ENCODE measurements around the gene AFAP1. TPM values are rescaled to one million over a fixed set of nuclear protein-coding genes. Genes with fewer than 3 reads are reported as not detected.
A peak's percentile ranks its signal among the peaks of the same experiment; 100 is the strongest.

AFAP1 gene
- total RNA-seq, 1 donor from 2014 or later, result 19.3 TPM

GRCh38 chr4:7894677-7895181, 44.9 kb downstream of the AFAP1 start:
- DNase-seq (ENCODE audit: low read depth in 2 of 2), result no peak

DNA sequence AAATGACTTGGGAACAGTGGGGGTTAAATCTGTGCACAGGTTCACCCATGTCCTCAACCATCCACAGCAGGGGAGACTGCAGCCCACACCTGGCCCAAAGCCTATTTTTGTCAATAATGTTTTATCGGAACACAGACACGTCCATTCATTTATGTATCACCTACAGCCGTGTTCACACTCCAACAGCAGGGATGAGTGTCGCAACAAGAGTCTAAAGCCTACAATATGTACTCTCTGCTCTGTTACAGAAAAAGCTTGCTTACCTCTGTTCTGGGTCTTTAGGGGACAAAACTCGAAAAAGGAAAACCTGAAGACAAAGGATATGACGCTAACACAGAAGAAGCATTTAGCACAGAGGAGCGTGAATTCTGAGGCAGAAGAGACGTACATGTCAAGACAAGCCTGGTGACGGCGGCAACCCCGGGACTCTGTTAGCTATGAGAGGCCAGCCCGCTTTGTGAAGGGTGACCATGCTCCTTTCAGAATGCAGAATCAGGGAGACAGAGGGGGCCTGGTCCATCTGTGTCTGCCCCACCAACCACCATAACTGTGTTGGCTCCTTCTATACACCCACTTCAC, 45.5 kb downstream of the AFAP1 start:
- no peak for DNase-seq (ENCODE audit: low read depth in 2 of 2)

DNA sequence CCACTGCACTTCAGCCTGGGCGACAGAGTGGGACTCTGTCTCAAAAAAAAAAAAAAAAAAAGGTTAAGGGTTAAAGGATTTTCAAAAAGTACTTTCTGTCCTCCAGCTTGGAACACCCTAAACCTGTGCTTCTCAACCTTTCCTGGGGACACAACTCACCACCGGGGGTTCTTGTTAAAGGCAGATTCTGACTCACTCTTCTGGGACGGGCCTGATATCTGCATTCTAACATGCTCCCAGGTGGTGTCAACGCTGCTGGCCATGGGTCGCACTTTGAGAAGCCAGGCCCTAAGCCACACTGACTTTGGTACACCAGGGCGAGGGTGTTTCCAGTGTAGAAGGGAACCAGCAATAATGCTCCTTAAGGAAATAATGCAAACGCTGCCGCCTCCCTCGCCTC, 46.1 kb downstream of the AFAP1 start:
- DNase-seq (ENCODE audit: low read depth in 2 of 2), result no peak

- no peak for DNase-seq (ENCODE audit: low read depth in 2 of 2)
These were observed 47.2 kb downstream of the AFAP1 start for GRCh38 chr4:7892212-7893019.

DNA sequence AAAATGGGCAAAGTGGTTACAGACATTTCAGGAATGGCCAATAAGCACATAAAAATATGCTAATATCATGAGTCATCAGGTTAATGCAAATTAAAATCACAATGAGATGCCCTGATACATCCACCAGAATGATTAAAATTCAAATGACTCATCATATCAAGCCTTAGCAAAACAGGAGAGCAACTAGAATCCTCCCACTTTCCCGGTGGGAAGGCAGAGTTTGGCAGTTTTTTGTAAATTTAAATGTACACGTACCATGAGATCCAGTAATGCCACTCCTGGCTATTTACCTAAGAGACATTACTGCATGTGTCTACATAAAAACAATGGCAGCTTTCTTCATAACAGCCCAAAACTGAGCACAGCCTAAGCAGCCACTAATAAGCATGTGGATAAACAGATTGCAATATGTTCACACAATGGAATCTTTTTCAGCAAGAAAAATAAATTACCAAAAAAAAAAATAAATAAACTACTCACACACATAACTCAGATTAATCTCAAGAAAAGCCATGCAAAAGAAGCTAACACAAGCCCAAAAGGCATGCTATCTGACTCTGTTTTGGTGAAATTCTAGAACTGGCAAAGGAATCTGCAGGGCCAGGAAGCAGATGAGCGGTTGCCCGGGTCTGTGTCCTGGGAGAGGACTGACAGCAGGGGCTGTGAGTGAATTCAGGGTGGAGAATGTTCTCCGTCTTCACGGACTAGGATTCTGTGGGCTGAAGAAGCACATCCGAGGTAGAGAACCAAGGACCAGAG, 48.8 kb downstream of the AFAP1 start:
- DNase-seq (ENCODE audit: low read depth in 2 of 2), result peak in 1 of 2 donors; percentile 81

DNA sequence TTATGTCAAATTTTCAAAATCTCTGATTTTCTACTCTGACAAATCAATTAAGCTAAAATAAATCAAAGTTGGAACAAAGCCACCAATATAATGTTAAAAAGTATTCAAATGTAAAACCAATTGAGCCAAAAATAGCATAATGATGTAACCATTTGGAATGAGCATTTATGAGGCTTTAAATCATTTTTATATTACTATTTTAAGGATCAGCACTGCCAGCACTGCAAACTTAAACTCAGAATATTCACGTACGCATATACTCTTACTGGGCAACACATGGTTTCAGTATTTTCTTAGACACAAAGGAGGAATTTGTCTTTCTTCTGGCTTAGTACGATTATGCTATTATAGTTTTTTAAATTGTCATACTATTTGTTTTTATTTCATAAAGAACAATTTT, 52.2 kb downstream of the AFAP1 start:
- DNase-seq (ENCODE audit: low read depth in 2 of 2), result no peak

DNA sequence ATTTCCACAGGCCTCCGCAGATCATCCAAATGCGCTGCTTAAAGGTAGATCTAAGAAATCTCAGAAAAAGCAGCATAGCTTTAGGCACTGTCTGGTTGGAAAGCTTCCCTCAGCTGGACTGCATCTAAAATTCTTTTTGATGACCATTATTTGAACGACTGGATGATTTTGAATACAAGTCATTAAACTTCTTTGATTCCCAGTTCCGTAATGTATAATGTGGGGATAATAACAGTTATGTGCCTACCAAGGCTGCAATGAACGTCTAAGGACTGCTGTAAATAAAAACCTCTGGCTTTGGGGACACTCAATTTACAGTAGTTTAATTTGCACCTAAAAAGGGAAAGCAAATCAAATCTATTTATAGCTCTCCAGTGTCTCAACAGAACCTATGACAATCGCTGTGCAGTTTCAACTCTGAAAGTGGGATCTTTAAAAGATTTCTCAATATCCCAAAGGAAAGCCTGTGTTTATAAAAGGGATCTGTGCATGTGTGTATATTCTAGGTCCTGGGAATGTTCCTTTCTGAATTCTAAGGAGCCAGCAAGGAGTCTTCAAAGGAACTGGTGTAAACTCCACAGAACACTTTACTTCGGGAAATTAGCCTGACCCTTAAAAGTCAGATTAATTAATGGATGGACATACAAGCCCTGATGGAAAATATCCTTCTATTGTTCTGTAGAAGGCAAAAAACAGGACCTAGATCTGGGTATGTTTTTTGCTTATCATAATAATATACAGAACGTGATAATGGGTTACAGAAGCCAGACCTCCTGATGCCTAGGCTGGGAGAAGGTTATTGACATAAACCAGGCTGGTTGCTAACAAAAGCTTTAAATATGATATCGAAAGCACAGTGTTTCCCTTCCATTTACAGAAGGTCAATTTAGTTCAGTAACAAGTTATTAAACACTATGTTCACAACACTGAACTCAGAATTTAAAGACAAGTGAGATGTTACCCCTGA, 53.4 kb downstream of the AFAP1 start:
- no peak for DNase-seq (ENCODE audit: low read depth in 2 of 2)

- DNase-seq (ENCODE audit: low read depth in 2 of 2), result no peak
These were observed 54.2 kb downstream of the AFAP1 start for GRCh38 chr4:7885216-7886006.

GRCh38 chr4:7880683-7881082, 59.0 kb downstream of the AFAP1 start:
- peak in 1 of 2 donors; percentile 35 for DNase-seq (ENCODE audit: low read depth in 2 of 2)

DNA sequence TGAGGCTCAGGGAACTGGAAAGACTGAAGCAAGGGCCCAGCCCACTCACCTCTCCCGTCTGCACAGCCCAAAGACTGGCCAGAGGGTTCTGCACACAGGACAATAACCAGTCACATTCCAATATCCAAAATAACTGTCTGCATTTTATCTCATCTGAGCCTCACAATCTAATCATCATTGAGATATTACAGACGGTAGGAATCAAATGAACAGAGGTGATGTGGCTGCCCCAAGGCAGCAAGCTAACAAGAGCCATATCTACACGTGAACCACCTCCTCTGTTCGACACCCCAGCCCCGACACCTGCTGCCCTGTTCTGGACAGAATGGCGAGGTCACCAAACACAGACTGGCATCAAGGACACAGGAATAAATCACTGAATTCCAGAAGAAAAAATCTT, 60.5 kb downstream of the AFAP1 start:
- no peak for DNase-seq (ENCODE audit: low read depth in 2 of 2)

DNA sequence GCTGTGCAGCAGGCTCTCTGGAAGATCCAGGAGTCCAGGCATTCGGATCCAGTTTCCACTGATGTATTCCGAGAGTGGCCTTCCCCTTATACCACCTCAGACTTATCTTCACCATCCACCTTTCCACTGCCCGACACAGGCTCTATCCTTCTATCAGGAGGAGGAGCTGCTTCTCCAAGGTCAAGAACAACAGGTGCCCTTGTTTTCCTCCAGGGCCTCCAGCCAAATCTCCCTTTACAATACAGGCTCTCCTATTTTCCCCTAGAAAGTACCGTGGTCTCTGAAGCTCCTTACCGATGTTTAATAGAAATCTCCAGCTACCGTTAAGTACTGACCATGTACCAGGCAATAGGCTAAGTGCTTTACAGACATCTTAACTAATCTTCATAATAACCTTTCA, 61.3 kb downstream of the AFAP1 start:
- DNase-seq (ENCODE audit: low read depth in 2 of 2), result no peak

DNA sequence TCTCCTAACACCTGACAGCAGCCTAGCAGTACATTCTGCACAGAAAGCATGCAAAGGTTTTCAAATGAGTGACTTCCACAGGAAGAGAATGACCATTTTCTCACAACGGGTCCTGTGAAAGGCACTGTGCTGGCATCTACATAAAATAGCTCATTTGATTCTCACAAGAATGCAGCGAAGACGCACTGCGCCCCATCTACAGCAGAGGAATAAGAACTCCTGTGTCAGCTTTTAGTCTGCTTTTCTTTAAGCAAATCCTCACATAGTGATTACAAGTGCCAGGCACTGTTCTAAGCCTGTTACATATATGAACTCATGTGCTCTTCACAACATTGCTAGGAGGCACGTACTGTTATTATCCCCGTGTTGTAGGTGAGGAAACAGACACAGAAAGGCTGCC, 62.5 kb downstream of the AFAP1 start:
- DNase-seq (ENCODE audit: low read depth in 2 of 2), result no peak

DNA sequence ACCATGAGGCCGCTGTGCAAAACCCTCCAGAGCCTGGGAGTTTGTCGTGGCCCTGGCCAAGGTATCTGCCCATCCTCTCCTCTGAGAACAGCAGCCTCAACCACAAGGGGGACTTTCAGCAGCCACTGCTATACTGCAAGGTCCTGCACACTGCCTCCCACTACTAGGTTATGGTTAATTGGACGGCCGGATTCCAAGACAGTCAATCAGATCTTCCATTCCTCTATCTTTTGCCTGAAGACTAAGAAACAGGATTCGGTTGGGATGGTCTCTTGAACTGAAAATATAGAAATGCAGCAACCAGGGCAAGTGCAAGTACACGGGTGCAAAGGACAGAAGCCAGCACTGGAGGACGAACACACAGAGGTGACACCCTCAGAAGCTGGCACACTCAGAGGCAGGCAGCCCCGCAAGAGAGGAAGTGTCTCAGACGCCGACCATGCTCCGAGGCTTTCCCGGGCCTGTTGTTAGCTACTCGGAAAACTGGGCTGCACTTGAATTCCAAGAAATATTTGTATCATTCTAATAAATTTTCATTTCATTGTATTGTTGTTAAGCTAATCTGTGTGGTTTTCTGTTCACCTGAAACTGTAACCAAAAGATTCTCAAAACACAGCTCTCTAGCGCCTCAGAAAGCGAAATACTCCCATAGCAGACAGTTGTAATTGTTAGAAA, 63.3 kb downstream of the AFAP1 start:
- peak in 1 of 2 donors; percentile 69 for DNase-seq (ENCODE audit: low read depth in 2 of 2)

DNA sequence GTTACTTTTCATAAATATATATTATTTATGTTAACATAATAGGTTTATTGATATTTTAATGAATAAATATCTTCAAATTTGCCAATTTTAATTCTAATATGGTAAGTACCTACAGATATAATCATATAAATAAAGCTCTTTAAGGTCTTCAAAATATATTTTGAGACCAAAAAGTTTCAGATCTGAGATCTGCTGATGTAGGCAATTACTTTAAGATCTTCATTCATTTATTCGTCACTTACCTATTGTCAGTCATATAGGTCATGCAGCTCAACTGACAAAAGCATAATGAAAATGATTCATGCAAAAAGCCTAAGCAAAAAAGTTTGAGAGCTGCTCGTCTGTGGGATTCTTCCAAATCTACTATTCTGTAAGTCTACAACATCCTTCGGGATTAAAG, 64.8 kb downstream of the AFAP1 start:
- DNase-seq (ENCODE audit: low read depth in 2 of 2), result no peak

DNA sequence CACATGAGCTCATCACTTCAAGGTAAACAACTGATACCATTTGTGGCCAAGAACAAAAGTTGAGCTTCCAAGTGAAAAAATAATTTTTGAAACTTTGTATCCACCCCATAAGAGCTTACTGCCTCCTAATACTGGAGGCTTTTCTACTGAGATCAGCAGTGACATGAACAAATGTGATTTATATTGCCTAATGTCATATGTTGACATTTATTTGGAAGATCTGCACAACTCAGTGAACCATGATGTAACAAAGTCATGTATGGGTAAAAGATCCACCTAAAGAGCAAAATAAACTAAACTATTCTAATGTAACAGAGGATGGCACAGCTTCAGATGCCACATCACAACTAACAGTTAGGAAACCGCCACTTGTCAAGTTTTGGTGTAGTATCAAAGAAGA, 65.8 kb downstream of the AFAP1 start:
- DNase-seq (ENCODE audit: low read depth in 2 of 2), result no peak

DNA sequence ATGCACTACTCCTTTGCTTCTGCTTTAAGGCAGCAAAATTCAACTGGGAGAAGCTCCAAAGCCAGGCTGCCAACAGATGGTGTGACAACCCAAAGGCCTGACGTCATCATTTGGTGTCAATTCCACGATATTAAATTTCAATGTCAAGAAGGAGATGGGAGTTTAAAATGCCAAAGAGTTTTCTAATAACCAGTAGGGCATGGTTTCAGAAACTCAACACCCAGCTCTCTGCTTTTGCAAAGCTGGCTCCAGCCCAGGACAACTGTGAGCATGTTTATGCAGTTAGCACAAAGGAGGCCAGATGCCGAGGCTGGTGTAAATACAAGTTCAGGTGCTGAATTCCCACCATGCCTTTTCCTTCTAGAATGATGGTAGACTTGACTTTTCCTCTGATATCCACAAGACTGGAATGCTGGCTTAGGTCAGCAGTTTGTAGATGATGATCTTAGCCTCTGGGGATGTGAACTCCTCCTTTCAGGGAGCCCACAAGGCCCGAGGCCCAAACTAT, 67.3 kb downstream of the AFAP1 start:
- no peak for DNase-seq (ENCODE audit: low read depth in 2 of 2)

GRCh38 chr4:7871356-7871755, 68.3 kb downstream of the AFAP1 start:
- DNase-seq (ENCODE audit: low read depth in 2 of 2), result no peak

- DNase-seq (ENCODE audit: low read depth in 2 of 2), result no peak
These were observed 70.7 kb downstream of the AFAP1 start for GRCh38 chr4:7868892-7869471.

DNA sequence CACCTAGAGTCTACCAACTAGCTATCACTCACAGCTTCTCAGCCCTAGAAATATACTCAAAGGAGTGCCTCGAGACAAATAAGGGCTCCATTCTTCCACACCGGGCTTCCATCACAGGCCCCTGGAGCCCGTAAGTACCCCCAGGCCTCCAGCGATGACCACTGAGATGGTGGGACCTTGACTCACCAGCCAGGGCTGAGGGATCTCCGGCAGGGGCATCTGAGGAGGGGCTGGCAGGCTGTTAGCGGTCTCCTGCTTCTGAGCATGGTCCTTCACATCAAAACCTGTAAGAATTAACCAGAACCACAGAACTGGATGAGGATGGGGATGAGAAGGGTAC, 71.3 kb downstream of the AFAP1 start:
- DNase-seq (ENCODE audit: low read depth in 2 of 2), result no peak
